Measurements from ENCODE around the gene FAM114A1. TPM values are rescaled to one million over a fixed set of nuclear protein-coding genes. Genes with fewer than 3 reads are reported as not detected.

FAM114A1 gene
- total RNA-seq, 2 donors from 2014 or later, result 19.3 to 39.3 TPM

DNA sequence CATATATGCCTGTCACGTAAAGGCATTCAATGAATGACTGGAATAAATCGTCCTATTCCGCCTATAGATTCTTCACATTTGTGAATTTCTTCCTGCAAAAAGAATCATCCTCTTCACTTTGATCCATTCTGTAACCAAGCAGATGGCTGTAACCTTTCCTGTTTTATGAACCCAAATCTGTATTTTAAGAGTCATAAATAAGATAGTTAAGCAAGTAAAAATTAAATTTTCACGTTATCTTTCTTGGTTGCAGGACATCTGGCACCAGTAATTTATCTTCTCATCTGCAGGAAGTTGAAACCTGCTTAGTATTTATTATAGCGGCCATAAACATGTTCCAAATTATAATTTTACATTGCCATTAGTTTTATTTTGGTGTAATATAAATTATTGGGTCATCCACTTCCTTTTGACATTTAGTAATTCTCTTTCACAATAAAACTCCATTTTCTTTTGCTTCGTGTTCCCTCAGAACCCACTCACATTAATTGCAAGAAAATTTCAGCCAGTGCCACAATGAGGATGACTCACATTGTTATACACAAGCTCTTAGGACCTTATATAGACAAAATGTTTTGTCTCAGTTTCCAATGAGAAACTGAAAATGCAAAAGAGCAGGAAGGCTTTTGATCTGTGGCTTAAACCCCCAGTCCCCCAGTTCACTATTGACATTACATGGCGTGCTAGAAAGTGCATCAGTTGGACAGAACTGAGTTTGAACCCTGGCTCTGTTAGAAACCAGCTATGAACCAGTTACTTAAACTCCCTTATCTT, 113.5 kb downstream of the FAM114A1 start:
- 88 to 99% methylated on average over 4 to 7 of the region's 7 CpGs for WGBS, 2 experiments (ENCODE audit: insufficient coverage in 1 of 2, insufficient read length in 1 of 2)
- Mint-ChIP-seq H3K9me3 (no peaks in the 10 kb centered on the region), H3K36me3 (ENCODE audit: low read depth) (no peaks in the 10 kb centered on the region), H3K4me3 (no peak overlapping the region), H3K27me3 (ENCODE audit: insufficient read depth) (no peaks in the 10 kb centered on the region), H3K4me1 (peaks cover 2% of the 10 kb centered on the region), H3K27ac (no peak overlapping the region)
- H3K9me3 ChIP-seq (ENCODE audit: control insufficient read depth, low read length), result no peaks in the 10 kb centered on the region
- no peak for DNase-seq
- no peak overlapping the region for H3K4me3 ChIP-seq (ENCODE audit: low read length)
- H3K27me3 ChIP-seq (ENCODE audit: control insufficient read depth, insufficient read depth, low read length, poor library complexity, severe bottlenecking), result no peaks in the 10 kb centered on the region
- no peak overlapping the region for H3K27ac ChIP-seq (ENCODE audit: low read depth, low read length)
- no peak overlapping the region for H3K9ac ChIP-seq (ENCODE audit: extremely low read depth, low read length, poor library complexity, severe bottlenecking)
- H3K4me1 ChIP-seq (ENCODE audit: control insufficient read depth, insufficient read depth, low read length), result no peaks in the 10 kb centered on the region
- TF ChIP-seq, protein P1, sequence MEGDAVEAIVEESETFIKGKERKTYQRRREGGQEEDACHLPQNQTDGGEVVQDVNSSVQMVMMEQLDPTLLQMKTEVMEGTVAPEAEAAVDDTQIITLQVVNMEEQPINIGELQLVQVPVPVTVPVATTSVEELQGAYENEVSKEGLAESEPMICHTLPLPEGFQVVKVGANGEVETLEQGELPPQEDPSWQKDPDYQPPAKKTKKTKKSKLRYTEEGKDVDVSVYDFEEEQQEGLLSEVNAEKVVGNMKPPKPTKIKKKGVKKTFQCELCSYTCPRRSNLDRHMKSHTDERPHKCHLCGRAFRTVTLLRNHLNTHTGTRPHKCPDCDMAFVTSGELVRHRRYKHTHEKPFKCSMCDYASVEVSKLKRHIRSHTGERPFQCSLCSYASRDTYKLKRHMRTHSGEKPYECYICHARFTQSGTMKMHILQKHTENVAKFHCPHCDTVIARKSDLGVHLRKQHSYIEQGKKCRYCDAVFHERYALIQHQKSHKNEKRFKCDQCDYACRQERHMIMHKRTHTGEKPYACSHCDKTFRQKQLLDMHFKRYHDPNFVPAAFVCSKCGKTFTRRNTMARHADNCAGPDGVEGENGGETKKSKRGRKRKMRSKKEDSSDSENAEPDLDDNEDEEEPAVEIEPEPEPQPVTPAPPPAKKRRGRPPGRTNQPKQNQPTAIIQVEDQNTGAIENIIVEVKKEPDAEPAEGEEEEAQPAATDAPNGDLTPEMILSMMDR (conservative IDR thresholded peaks at IDR 0.05), result no peak
- H3K36me3 ChIP-seq (ENCODE audit: control insufficient read depth, insufficient read depth, low read length), result no peaks in the 10 kb centered on the region

DNA sequence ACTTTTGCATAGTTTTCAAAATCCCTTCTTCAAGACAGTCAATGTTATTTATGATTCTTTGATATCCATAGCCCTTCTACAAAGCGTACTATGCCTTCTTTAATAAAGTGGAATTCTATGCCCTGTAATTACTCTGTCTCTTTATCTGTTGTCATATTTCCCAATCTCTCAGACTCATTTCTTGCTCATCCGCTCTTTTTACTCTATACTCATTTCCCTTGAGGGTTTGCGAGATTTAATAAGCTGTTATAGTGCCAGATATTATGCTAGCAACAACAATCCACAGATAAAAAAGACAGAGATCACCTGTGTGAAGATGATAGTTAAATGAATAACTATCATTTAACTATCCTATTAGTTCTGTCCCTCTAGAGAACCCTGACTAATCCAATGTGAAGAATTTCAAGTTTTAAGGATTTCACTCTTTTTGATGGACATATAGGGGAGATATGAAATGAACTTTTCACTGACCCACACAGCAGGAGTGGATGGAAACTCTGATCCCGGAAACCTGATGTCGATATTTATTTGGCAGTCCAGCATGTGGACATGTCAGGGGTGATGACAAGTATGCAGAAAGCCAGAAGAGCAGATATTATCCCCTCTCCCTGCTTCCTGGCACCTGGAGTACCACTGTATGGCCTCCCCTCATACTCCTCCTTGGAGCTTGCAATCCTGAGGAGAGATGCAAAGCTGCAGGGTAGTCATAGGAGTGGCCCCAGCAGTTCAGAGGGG, 114.9 kb downstream of the FAM114A1 start:
- Histone ChIP-seq H3K36me3 (ENCODE audit: control insufficient read depth, insufficient read depth, low read length) (no peaks in the 10 kb centered on the region), H3K9me3 (ENCODE audit: control insufficient read depth, low read length) (no peaks in the 10 kb centered on the region), H3K9ac (ENCODE audit: extremely low read depth, low read length, poor library complexity, severe bottlenecking) (no peak overlapping the region), H3K27me3 (ENCODE audit: control insufficient read depth, insufficient read depth, low read length, poor library complexity, severe bottlenecking) (no peaks in the 10 kb centered on the region), H3K4me3 (ENCODE audit: low read length) (no peak overlapping the region), H3K4me1 (ENCODE audit: control insufficient read depth, insufficient read depth, low read length) (no peaks in the 10 kb centered on the region), H3K27ac (ENCODE audit: low read depth, low read length) (no peak overlapping the region)
- Mint-ChIP-seq H3K27me3 (ENCODE audit: insufficient read depth) (no peaks in the 10 kb centered on the region), H3K4me3 (no peak overlapping the region), H3K36me3 (ENCODE audit: low read depth) (no peaks in the 10 kb centered on the region), H3K4me1 (peaks cover 5% of the 10 kb centered on the region), H3K27ac (no peak overlapping the region), H3K9me3 (no peaks in the 10 kb centered on the region)
- DNase-seq, result no peak
- TF ChIP-seq, protein P1 (conservative IDR thresholded peaks at IDR 0.05), result no peak
- 92 to 95% methylated on average over 3 to 5 of the region's 5 CpGs for WGBS, 2 experiments (ENCODE audit: insufficient coverage in 1 of 2, insufficient read length in 1 of 2)

DNA sequence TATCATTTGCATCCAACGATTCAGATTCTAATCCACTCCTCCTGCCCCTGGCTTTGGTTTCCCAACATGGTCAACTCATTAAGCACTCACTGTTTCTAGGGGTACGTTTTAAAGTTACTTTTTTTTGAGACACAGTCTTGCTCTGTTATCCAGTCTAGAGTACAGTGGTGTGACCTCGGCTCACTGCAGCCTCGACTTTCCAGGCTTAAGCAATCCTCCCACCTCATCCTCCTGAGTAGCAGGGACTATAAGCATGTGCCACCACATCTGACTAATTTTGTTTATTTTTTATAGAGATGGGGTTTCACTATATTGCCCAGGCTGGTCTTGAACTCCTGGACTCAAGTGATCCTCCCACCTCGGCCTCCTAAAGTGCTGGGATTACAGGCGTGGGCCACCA, 115.7 kb downstream of the FAM114A1 start:
- no peaks in the 10 kb centered on the region for H3K9me3 Mint-ChIP-seq
- peaks cover 5% of the 10 kb centered on the region for H3K4me1 Mint-ChIP-seq
- no peak overlapping the region for H3K4me3 ChIP-seq (ENCODE audit: low read length)
- no peaks in the 10 kb centered on the region for H3K36me3 ChIP-seq (ENCODE audit: control insufficient read depth, insufficient read depth, low read length)
- H3K27ac ChIP-seq (ENCODE audit: low read depth, low read length), result no peak overlapping the region
- H3K36me3 Mint-ChIP-seq (ENCODE audit: low read depth), result no peaks in the 10 kb centered on the region
- TF ChIP-seq, protein P1 (conservative IDR thresholded peaks at IDR 0.05), result no peak
- no peaks in the 10 kb centered on the region for H3K27me3 ChIP-seq (ENCODE audit: control insufficient read depth, insufficient read depth, low read length, poor library complexity, severe bottlenecking)
- no peaks in the 10 kb centered on the region for H3K27me3 Mint-ChIP-seq (ENCODE audit: insufficient read depth)
- DNase-seq, result no peak
- H3K4me3 Mint-ChIP-seq, result no peak overlapping the region
- 87 to 90% methylated on average over 3 to 6 of the region's 6 CpGs for WGBS, 2 experiments (ENCODE audit: insufficient coverage in 1 of 2, insufficient read length in 1 of 2)
- H3K9ac ChIP-seq (ENCODE audit: extremely low read depth, low read length, poor library complexity, severe bottlenecking), result no peak overlapping the region
- H3K27ac Mint-ChIP-seq, result no peak overlapping the region
- no peaks in the 10 kb centered on the region for H3K4me1 ChIP-seq (ENCODE audit: control insufficient read depth, insufficient read depth, low read length)
- H3K9me3 ChIP-seq (ENCODE audit: control insufficient read depth, low read length), result no peaks in the 10 kb centered on the region

Measured in endodermal cell (in vitro differentiated cells).